Upper lobe of right lung (tissue), 1 donor: ENCODE results near the gene ZXDC. TPM values are rescaled to one million over a fixed set of nuclear protein-coding genes. Genes with fewer than 3 reads are reported as not detected.

Source experiments
- ATAC-seq: fragments of 200-7000 bp; cut with Tn5 transposase; one replicate; pipeline ENCODE4 v1.9.1; 2020; ENCODE audit warnings: mild to moderate bottlenecking, moderate library complexity
- DNase-seq: peaks from one replicate; pipeline ENCODE4 v3.0.0-alpha.2; 2020
- H3K27ac ChIP-seq: fragments of 200-600 bp; one replicate; pipeline ENCODE4 v1.8.0; 2022
- H3K27me3 ChIP-seq: fragments of 200-600 bp; one replicate; pipeline ENCODE4 v1.8.0; 2022; ENCODE audit warnings: mild to moderate bottlenecking
- H3K36me3 ChIP-seq: fragments of 200-600 bp; one replicate; pipeline ENCODE4 v1.8.0; 2022
- H3K4me1 ChIP-seq: fragments of 200-600 bp; one replicate; pipeline ENCODE4 v1.8.0; 2022
- H3K4me3 ChIP-seq: fragments of 200-600 bp; one replicate; pipeline ENCODE4 v1.8.0; 2022; ENCODE audit warnings: mild to moderate bottlenecking
- H3K9me3 ChIP-seq: fragments of 200-600 bp; one replicate; pipeline ENCODE4 v1.8.0; 2022
- intact Hi-C: fragments of 100-400 bp; cut with DNase I; formaldehyde crosslinking; loops from one replicate; pipeline ENCODE4 v1.11.0; 2022
- total RNA-seq: library from RNA; stranded (reverse); fragmentation: NEBNext Ultra II Directional; extraction: Animal tissue kit (Norgen Biotek cat#: 25700); gene quantifications from one replicate; pipeline ENCODE4 v1.2.1, GENCODE V29; 2021
- TF ChIP-seq, protein P1 (sequence below): fragments of 200-600 bp; IDR thresholded peaks from one replicate; pipeline ENCODE4 v1.8.0; 2022; ENCODE audit warnings: antibody characterized with exemption
- donor health status: DM: no; HTN: yes; CAD: no; lungs with severe emphysema.

Gene ZXDC
- total RNA-seq, 1 donor from 2014 or later, result 40.3 TPM

DNA sequence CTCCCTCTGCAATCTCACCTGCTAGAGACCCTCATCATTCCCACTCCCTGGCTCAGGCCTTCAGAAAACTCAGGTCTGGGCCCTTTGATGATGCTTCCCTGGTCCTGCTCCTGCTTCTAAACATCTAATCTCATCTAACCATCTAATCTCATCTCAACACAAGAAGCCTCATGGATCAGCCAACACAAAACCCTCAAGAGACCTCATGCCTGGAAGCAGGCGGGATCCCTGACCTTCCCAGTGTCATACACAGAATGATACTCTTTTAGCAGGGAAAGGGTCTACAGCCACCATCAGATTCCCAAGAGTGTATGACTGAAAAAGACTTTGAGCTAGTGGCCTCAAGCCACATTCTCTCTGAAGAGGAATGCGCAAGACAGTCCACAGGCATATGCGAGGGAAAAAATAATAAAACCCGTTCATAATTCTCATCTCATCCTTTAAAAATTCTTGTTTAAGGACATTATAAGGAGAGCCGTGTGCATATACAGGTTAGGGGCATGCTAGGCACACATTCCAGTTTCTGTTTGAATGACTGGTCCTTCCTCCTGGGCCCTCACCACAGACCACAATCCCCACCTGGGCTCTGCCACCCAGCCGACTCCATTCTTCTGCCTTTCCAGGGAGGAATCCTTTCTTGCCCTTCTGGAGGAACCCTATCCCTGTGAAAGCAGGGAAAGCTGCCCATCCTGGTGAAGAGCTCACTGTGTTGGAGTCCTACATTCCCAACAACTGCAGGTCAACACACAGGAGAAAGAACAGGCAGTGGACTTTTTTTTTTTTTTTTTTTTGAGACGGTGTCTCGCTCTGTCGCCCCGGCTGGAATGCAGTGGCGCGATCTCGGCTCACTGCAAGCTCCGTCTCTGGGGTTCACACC is 2.2 kb downstream of the ZXDC start:
- DNase-seq (peak; percentile 21), ATAC-seq (no peak)
- Histone ChIP-seq H3K36me3 (peaks cover 34% of the 10 kb centered on the region), H3K4me1 (peaks cover 50% of the 10 kb centered on the region), H3K9me3 (no peaks in the 10 kb centered on the region), H3K27ac (peak overlapping the region; percentile 25), H3K4me3 (peak overlapping the region; percentile 77), H3K27me3 (no peaks in the 10 kb centered on the region)
- intact Hi-C loops, result no loop called here
- TF ChIP-seq, protein P1, sequence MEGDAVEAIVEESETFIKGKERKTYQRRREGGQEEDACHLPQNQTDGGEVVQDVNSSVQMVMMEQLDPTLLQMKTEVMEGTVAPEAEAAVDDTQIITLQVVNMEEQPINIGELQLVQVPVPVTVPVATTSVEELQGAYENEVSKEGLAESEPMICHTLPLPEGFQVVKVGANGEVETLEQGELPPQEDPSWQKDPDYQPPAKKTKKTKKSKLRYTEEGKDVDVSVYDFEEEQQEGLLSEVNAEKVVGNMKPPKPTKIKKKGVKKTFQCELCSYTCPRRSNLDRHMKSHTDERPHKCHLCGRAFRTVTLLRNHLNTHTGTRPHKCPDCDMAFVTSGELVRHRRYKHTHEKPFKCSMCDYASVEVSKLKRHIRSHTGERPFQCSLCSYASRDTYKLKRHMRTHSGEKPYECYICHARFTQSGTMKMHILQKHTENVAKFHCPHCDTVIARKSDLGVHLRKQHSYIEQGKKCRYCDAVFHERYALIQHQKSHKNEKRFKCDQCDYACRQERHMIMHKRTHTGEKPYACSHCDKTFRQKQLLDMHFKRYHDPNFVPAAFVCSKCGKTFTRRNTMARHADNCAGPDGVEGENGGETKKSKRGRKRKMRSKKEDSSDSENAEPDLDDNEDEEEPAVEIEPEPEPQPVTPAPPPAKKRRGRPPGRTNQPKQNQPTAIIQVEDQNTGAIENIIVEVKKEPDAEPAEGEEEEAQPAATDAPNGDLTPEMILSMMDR, result no peak

DNA sequence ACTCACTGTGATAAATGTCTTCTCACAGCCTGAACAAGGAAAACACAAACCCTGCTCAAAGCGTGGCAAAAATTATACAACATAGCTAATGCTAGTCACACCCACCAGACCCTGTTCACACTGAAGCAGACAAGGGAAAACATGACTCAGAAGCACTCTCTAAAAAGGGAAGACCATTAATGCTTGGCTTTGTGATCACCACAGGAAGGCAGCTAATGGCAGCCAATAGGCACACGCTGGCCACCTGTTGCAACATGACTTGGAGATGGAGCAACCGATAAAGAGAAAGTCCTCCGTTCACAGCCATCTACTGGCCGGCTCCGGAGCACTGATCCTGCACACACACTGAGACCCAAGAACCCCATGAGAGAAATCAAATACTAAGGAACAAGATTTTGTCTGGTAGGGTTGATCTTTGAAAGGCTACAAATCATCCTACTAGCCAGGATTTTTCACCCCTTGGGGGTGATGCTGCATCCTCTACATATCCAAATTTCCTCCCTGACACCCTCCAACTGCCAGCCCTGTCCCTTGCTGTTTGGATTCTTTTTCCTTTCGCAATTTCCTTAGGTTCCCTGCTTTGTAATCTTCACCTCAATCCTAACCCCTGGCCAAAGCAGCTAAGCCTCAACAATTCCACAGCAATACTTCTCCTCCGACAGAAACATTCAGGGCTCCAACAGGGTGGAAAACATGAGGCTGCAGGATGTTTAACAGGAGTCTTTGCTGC is 3.2 kb downstream of the ZXDC start:
- H3K27ac ChIP-seq, result peak overlapping the region; percentile 69

DNA sequence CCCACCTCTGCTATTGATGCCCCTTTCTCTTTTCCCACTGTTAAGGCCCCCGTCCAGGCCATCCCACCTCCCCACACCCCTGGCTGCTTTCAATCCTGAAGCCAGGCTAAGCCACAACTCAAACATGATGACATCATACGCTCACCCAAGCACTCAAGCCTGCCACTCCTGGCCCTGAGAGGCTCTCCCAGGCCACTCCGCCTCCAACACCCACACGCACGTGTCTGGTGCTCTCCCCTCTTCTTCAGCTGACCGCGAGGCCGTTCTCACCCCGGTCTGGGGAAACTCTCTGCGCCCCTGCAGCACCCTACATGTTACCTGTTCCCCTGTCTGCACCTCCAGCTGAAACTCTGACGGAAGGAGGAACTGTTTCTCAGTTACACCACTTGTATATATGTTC is 6.2 kb downstream of the ZXDC start:
- H3K36me3 ChIP-seq, result peaks cover 73% of the 10 kb centered on the region
- no peaks in the 10 kb centered on the region for H3K27me3 ChIP-seq
- ATAC-seq (peak; percentile 41), DNase-seq (peak; percentile 82)
- H3K27ac ChIP-seq, result no peak overlapping the region
- intact Hi-C loops, result no loop called here
- TF ChIP-seq, protein P1, result no peak
- H3K9me3 ChIP-seq, result no peaks in the 10 kb centered on the region
- H3K4me3 ChIP-seq, result no peak overlapping the region
- peaks cover 67% of the 10 kb centered on the region for H3K4me1 ChIP-seq

More for the DNA sequence above, 3.2 kb downstream of the ZXDC start:
- TF ChIP-seq, protein P1, result peak; percentile 29
- DNase-seq, result peak; percentile 85
- Histone ChIP-seq H3K4me1 (peaks cover 57% of the 10 kb centered on the region), H3K36me3 (peaks cover 44% of the 10 kb centered on the region), H3K27me3 (no peaks in the 10 kb centered on the region), H3K9me3 (no peaks in the 10 kb centered on the region), H3K4me3 (peak overlapping the region; percentile 77)
- intact Hi-C loops, result no loop called here
- ATAC-seq, result peak; percentile 67

DNA sequence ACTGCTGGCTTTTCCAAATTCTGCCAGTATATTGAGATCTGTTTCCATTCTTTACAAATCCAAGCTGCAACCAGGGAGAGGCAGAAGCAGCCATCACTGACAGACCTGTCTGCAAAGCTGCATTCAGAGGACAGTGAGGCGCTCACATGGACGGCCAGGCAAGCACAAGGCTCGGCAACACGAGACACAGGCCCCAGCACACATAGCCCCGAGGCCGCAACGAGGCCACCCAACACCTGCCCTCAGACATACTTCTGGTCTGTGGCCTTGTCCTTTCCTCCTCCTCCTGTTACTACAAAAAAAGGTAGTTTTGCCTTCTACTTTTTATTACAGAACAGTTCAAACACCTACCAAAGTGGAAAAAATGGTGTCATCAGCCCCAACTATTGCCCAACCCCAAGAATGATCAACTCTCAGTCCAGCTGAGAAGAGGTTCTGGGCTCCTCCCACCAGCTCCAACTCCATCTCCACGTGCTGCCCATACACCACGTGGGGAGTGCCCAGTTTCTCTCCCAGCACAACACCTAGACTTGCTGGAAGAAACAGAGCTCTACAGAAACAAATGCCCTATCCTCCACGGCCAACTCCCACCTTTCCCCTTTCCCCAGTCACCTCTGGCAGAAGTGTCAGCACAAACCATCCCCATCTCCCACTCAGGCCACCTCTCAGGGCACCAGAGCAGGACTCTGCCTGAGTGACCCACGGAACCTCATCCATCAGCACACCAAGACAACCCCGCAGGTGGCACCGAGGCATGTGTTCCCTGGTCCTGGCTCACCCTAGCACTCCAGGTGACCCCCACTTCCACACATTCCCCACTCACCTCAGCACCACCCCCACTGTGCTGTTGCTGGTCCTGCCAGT is 7.4 kb downstream of the ZXDC start:
- no peak overlapping the region for H3K4me3 ChIP-seq
- H3K4me1 ChIP-seq, result peaks cover 55% of the 10 kb centered on the region
- peaks cover 86% of the 10 kb centered on the region for H3K36me3 ChIP-seq
- peak; percentile 73 for DNase-seq
- ATAC-seq, result peak; percentile 54
- no peaks in the 10 kb centered on the region for H3K27me3 ChIP-seq
- intact Hi-C loops, result no loop called here
- H3K27ac ChIP-seq, result no peak overlapping the region
- no peaks in the 10 kb centered on the region for H3K9me3 ChIP-seq
- TF ChIP-seq, protein P1, result no peak

DNA sequence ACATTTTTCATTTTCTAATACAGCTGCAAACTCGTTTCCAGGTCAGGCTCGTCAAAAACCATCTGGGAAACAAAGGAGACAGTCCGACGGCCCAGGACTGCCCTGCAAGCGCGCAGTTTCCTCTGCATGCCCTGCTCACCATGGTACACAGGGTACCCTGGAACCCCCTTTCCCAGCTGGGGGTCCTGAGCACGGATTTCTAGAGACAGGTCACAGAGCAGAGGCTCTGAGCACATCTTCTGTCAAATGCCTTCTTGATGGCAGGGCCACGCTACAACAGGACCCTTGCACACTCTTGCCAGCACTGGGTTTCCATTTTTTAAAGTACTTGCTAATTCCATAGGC is 8.1 kb downstream of the ZXDC start:
- Histone ChIP-seq H3K27ac (no peak overlapping the region), H3K4me1 (peaks cover 48% of the 10 kb centered on the region), H3K27me3 (no peaks in the 10 kb centered on the region), H3K36me3 (peaks cover 92% of the 10 kb centered on the region), H3K4me3 (no peak overlapping the region), H3K9me3 (no peaks in the 10 kb centered on the region)
- TF ChIP-seq, protein P1, result no peak
- peak; percentile 22 for DNase-seq
- ATAC-seq, result no peak
- intact Hi-C loops, result no loop called here
